Coronary artery (tissue), 2 donors: ENCODE results near the gene TAF6L.

ENCODE experiments used
- DNase-seq: peaks from one replicate; pipeline ENCODE4 v3.0.0-alpha.2; 2017; ENCODE audit warnings: low spot score
- H3K27ac ChIP-seq, 2 donors: fragments of 200-600 bp; sonication (generic); one replicate each; pipeline ENCODE4 v1.5.1; 2016 to 2019
- H3K4me3 ChIP-seq: fragments of 200-600 bp; sonication (generic); 2 replicates; pipeline ENCODE4 v1.5.1; 2016; ENCODE audit warnings: mild to moderate bottlenecking, moderate library complexity
- TF ChIP-seq, protein P1 (sequence below): fragments of 200-600 bp; sonication (generic); IDR thresholded peaks from one replicate; pipeline ENCODE4 v1.5.1; 2019; ENCODE audit warnings: antibody characterized with exemption

Gene TAF6L

DNA sequence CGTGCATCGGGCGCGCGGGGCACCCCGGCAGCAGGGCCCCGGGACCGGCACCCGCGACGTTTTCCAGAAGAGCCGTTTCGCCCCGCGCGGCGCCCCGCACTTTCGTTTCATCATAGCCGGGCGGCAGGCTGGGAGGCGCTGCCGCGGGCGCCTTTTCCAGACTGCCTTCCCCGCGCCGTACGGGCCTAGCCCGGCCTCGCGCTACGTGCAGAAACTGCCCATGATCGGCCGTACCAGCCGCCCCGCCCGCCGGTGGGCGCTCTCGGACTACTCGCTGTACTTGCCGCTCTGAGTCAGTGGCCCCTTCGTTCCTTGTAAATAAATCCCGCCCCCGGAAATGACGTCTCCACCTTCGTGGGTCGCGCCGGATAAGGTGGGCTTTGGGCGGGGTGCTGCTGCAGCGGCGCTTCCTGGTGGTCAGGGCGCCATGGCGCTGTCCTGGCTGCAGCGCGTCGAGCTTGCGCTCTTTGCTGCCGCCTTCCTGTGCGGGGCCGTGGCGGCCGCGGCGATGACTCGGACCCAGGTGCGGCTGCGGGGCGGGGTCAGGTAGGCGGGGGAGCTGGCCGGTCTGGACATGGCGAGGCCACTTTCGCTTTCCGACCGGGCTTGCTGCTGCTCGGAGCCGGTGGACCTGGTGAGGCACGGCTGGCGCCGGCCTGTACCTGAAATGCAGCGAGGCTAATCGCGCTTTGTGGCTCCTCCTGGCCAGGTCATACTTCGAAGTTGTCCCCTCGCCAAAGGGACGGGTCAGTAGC, 16.0 kb downstream of the TAF6L start, which contains the start of gene TMEM179B:
TSS of gene TMEM179B (plus strand) at position 398 of the 755 bp plus-strand sequence. CDS start at position 428, 30 bp downstream.
- DNase-seq, result peak; percentile 98
- Histone ChIP-seq H3K27ac (peak within 1 kb of the TSS; percentile 91 to 99), H3K4me3 (peak within 1 kb of the TSS; percentile 98)
- TF ChIP-seq, protein P1, sequence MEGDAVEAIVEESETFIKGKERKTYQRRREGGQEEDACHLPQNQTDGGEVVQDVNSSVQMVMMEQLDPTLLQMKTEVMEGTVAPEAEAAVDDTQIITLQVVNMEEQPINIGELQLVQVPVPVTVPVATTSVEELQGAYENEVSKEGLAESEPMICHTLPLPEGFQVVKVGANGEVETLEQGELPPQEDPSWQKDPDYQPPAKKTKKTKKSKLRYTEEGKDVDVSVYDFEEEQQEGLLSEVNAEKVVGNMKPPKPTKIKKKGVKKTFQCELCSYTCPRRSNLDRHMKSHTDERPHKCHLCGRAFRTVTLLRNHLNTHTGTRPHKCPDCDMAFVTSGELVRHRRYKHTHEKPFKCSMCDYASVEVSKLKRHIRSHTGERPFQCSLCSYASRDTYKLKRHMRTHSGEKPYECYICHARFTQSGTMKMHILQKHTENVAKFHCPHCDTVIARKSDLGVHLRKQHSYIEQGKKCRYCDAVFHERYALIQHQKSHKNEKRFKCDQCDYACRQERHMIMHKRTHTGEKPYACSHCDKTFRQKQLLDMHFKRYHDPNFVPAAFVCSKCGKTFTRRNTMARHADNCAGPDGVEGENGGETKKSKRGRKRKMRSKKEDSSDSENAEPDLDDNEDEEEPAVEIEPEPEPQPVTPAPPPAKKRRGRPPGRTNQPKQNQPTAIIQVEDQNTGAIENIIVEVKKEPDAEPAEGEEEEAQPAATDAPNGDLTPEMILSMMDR, result no peak

DNA sequence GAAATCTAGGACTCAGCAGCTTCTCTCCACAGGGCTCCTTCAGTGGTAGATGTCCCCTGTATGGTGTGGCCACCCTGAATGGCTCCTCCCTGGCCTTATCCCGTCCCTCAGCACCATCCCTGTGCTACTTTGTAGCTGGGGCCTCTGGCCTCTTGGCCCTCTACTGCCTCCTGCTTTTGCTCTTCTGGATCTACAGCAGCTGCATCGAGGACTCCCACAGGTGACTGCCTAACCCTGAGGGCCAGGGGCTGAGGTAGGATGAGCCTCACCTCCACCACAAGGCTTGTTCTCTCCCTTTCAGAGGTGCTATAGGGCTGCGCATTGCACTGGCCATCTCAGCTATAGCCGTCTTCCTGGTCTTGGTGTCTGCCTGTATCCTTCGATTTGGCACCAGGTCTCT, 17.8 kb downstream of the TAF6L start:
- Histone ChIP-seq H3K27ac (no peak overlapping the region), H3K4me3 (no peak overlapping the region)
- DNase-seq, result no peak
- TF ChIP-seq, protein P1, result no peak

DNA sequence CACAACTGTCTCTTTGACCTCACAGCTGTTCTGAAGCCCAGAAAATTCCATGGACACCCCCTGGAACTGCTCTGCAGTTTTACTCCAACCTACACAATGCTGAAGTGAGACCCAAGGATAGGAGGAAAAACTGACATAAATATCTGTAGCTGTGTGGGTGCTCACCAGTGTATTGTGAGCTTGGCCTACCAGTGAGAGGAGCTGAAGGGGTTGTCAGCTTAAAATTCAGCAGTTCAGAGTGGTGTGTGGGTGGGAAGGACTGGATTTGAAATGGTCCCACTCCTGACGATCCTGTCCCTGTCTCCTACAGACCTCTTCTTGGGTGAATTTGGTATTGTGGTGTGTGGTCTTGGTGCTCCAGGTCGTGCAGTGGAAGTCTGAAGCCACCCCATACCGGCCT, 18.4 kb downstream of the TAF6L start:
- H3K27ac ChIP-seq, result no peak overlapping the region
- TF ChIP-seq, protein P1, result no peak

DNA sequence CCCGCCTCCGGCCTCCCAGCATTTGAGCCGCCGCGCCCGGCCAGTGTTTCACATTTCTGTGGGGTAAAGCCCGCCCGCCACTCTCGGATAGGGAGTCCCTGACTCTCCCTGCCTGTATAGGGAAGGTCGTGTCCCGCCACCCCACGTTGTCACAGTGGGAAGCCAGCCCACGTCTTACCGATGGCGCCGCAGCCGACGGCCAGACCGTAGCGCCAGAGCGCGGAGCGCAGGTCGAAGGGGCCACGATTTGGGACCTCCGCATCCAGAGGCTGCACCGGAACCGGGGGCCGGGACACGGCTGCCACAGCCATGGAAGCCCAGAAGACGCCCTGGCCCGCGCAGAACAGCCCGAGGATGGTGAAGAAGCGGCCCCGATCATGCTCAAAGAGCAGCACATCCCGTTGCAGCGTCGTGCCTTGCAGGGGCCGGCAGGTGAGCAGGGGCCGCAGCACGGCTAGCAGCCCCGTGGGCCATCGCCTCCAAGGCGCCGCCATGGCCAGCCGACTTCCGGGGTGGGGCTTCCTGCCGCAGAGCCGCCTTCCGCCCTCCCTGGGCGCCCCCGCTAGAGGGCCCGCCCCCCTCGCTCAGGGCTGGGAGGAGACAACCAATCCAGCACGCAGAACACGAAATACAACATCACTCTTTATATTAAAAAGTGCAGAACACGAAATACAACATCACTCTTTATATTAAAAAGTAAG, 20.5 kb downstream of the TAF6L start, which contains the start of gene TMEM223:
TSS of gene TMEM223 (minus strand) at position 506 of the 701 bp plus-strand sequence. CDS start at position 494, 12 bp downstream.
- TF ChIP-seq, protein P1, result no peak
- peak; percentile 90 for DNase-seq
- Histone ChIP-seq H3K4me3 (peak within 1 kb of the TSS; percentile 78), H3K27ac (peak within 1 kb of the TSS; percentile 61 to 72)

More for the DNA sequence above, 18.4 kb downstream of the TAF6L start:
- DNase-seq, result no peak
- no peak overlapping the region for H3K4me3 ChIP-seq

DNA sequence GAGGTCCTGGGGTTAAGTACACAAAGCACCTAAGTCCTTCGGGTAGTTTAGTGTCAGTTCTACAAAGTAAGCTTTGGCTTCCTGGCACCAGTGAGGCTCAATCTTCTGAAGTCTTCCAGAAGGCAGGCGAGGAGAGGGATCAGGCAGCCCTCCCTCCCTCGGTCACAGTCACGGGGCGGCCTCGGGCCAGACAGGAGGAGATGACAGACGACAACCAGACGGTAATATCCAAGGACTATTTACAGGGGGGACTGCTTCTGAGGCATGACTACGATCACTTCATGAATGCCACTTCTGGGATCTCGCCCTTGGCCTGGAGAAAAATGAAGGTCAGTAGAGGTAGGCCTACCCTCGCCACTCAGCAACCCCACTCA, 21.0 kb downstream of the TAF6L start:
- H3K4me3 ChIP-seq, result peak overlapping the region; percentile 78
- TF ChIP-seq, protein P1, result no peak
- no peak for DNase-seq
- H3K27ac ChIP-seq, result peak overlapping the region; percentile 61 to 72

DNA sequence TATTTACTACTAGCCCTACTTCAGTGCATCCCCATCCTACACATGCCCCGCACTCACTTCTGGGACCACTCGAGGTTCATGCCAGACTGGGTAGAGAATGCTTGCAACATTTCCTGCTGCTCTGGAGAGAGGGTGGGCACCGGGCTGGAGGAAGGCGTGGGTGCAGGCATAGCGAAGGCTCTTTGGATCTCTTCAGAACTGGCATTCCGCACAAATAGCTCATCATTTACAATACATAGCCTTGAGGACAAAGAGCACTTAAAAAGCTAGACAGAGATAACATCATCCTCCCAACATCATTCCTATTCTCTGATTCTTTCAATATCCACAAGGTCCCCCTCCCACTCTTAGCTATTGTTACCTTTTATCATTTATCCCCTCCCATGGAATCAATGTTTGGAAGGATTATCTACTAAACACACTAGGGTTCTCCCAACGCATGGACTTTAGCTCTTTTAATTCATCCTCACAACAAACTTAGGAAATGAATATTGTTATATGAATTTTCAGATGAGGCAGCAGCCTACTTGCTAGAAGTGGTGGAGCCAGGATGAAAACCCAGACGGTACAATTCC, 23.1 kb downstream of the TAF6L start:
- TF ChIP-seq, protein P1, result no peak
- no peak overlapping the region for H3K27ac ChIP-seq
- H3K4me3 ChIP-seq, result no peak overlapping the region
- no peak for DNase-seq
